ENCODE data around the gene CRTAC1. TPM values are rescaled to one million over a fixed set of nuclear protein-coding genes. Genes with fewer than 3 reads are reported as not detected.

The CRTAC1 gene
- total RNA-seq, 1 experiment from 2014 or later = 0.20 TPM

GRCh38 chr10:97919012-97919411 lies 111.4 kb downstream of the CRTAC1 start:
- H2AFZ ChIP-seq (ENCODE audit: low read depth, low read length, poor library complexity, severe bottlenecking) = no peak overlapping the region
- no peak overlapping the region for H3K4me3 ChIP-seq (replicated peaks in 1 of 2; ENCODE audit: low read depth in 1 of 2, low read length in 2 of 2)
- H3K9me3 ChIP-seq (ENCODE audit: control insufficient read depth in 1 of 2, insufficient read depth in 1 of 2, low read depth in 1 of 2, low read length in 2 of 2) = no peaks in the 10 kb centered on the region
- POLR2A ChIA-PET = no interaction called here
- intact Hi-C loops (cut with micrococcal nuclease) = loop anchor here (10.0 kb wide), 2 partner anchors 316 to 746 kb away; no protein-coding TSS in a partner anchor
- H3K27ac ChIP-seq (ENCODE audit: low read depth, low read length) = no peak overlapping the region
- ATAC-seq = no peak
- CTCF ChIA-PET = interaction anchor here (5.6 kb wide), 1 partner anchor 123 kb away, joined by 76 read pairs; no protein-coding TSS in a partner anchor
- no peak for DNase-seq (ENCODE audit: low read depth, low spot score)
- RAD21 ChIA-PET (ENCODE audit: low non-redundant PET in 1 of 2, low total read pairs in 2 of 2, uncharacterized antibody in 2 of 2, unreplicated experiment in 2 of 2) = no interaction called here
- no peaks in the 10 kb centered on the region for H3K36me3 ChIP-seq (ENCODE audit: control insufficient read depth in 1 of 2, insufficient read depth in 2 of 2, low read length in 2 of 2)
- no peaks in the 10 kb centered on the region for H3K79me2 ChIP-seq (ENCODE audit: insufficient read depth, low read length)
- H3K27me3 ChIP-seq (ENCODE audit: insufficient read depth, low read length) = peaks cover 15% of the 10 kb centered on the region; the same call in 1 of the 2 replicates
- BruUV-seq (replicated peaks) = no TSS peak
- H4K20me1 ChIP-seq (ENCODE audit: insufficient read depth) = no peaks in the 10 kb centered on the region
- no peak overlapping the region for H3K4me2 ChIP-seq (ENCODE audit: low read length)
- no peaks in the 10 kb centered on the region for H3K9me2 ChIP-seq (ENCODE audit: insufficient read depth)
- H3K9ac ChIP-seq (ENCODE audit: low read length) = no peak overlapping the region
- peaks cover 7 to 23% of the 10 kb centered on the region in 2 experiments; a peak in 3 of 4 replicates for H3K4me1 ChIP-seq (ENCODE audit: control insufficient read depth in 1 of 2, insufficient read depth in 2 of 2, low read length in 2 of 2)
- TF ChIP-seq ZNF274 (IDR thresholded peaks at IDR 0.05; ENCODE audit: low read depth, low read length) (no peak), ELF1 (IDR thresholded peaks at IDR 0.05; ENCODE audit: borderline replicate concordance, low read depth) (no peak), REST (IDR thresholded peaks at IDR 0.05; ENCODE audit: low read depth) (no peak), ZFX (IDR thresholded peaks at IDR 0.05) (no peak), JUND (IDR thresholded peaks at IDR 0.05) (no peak), FOSL1 (IDR thresholded peaks at IDR 0.05; ENCODE audit: low read depth) (no peak), SRF (IDR thresholded peaks at IDR 0.05; ENCODE audit: low read depth) (no peak), CBX3 (IDR thresholded peaks at IDR 0.05; ENCODE audit: low read depth) (no peak), TCF7L2 (IDR thresholded peaks at IDR 0.05; ENCODE audit: borderline replicate concordance, extremely low read depth, insufficient read depth, insufficient read length) (no peak), CEBPB (IDR thresholded peaks at IDR 0.05; ENCODE audit: low read depth) (no peak), SIN3A (IDR thresholded peaks at IDR 0.05; ENCODE audit: low read depth) (no peak), ATF3 (IDR thresholded peaks at IDR 0.05) (no peak), EGR1 (IDR thresholded peaks at IDR 0.05; ENCODE audit: low read depth) (no peak), EZH2phosphoT487 (IDR thresholded peaks at IDR 0.05; ENCODE audit: borderline replicate concordance) (no peak)

All from HCT116 (cell line).